H9 (cell line): ENCODE data around the gene EPHB2. TPM values are rescaled to one million over a fixed set of nuclear protein-coding genes. Genes with fewer than 3 reads are reported as not detected.

Experiments
- DNase-seq: peaks from one replicate; pipeline ENCODE4 v3.0.0-alpha.2; 2017
- H2AFZ ChIP-seq: one replicate; pipeline ENCODE4 v1.6.1; 2013; ENCODE audit warnings: mild to moderate bottlenecking, low read length, control low read depth, moderate library complexity
- H2AK5ac ChIP-seq: 2 replicates; pipeline ENCODE4 v1.6.1; 2013; ENCODE audit warnings: low read length, control low read depth, mixed read lengths; ENCODE audit not compliant: insufficient read length
- H2BK120ac ChIP-seq: one replicate; pipeline ENCODE4 v1.6.1; 2013; ENCODE audit warnings: low read depth, mild to moderate bottlenecking, low read length, control low read depth, inconsistent platforms; ENCODE audit not compliant: poor library complexity, severe bottlenecking
- H2BK12ac ChIP-seq: 2 replicates; pipeline ENCODE4 v1.6.1; 2013; ENCODE audit warnings: low read length, control low read depth, mixed read lengths, low read depth; ENCODE audit not compliant: insufficient read length
- H2BK15ac ChIP-seq: 2 replicates; pipeline ENCODE4 v1.6.1; 2013; ENCODE audit warnings: low read depth, low read length, control low read depth
- H2BK20ac ChIP-seq: one replicate; pipeline ENCODE4 v1.6.1; 2013; ENCODE audit warnings: low read depth, mild to moderate bottlenecking, low read length, control low read depth, inconsistent platforms; ENCODE audit not compliant: poor library complexity, severe bottlenecking
- H2BK5ac ChIP-seq: 2 replicates; pipeline ENCODE4 v1.6.1; 2013; ENCODE audit warnings: low read length, control low read depth, mixed read lengths; ENCODE audit not compliant: insufficient read length
- H3K14ac ChIP-seq: 2 replicates; pipeline ENCODE4 v1.6.1; 2013; ENCODE audit warnings: low read length, control low read depth; ENCODE audit not compliant: insufficient read depth
- H3K18ac ChIP-seq: 2 replicates; pipeline ENCODE4 v1.6.1; 2013; ENCODE audit warnings: low read depth, mild to moderate bottlenecking, mixed read lengths, low read length, control low read depth; ENCODE audit not compliant: insufficient read length
- H3K23ac ChIP-seq: 2 replicates; pipeline ENCODE4 v1.6.1; 2013; ENCODE audit warnings: low read length, control low read depth, mixed read lengths, low read depth; ENCODE audit not compliant: insufficient read length
- H3K23me2 ChIP-seq: 2 replicates; pipeline ENCODE4 v1.6.1; 2013; ENCODE audit warnings: low read depth, mild to moderate bottlenecking, mixed read lengths, low read length, control low read depth; ENCODE audit not compliant: insufficient read length, poor library complexity, severe bottlenecking
- H3K27ac ChIP-seq: 2 replicates; pipeline ENCODE4 v1.5.1; 2013; ENCODE audit warnings: low read length, control low read depth, mixed read lengths, low read depth; ENCODE audit not compliant: insufficient read length
- H3K27me3 ChIP-seq: 2 replicates; pipeline ENCODE4 v1.6.1; 2013; ENCODE audit warnings: low read length, control low read depth, inconsistent platforms; ENCODE audit not compliant: insufficient read depth
- H3K4ac ChIP-seq: 2 replicates; pipeline ENCODE4 v1.6.1; 2013; ENCODE audit warnings: low read depth, mild to moderate bottlenecking, control low read depth, inconsistent platforms, low read length, moderate library complexity
- H3K4me1 ChIP-seq: 2 replicates; pipeline ENCODE4 v1.6.1; 2013; ENCODE audit warnings: low read length, control low read depth, inconsistent platforms; ENCODE audit not compliant: insufficient read depth
- H3K4me2 ChIP-seq: 2 replicates; pipeline ENCODE4 v1.6.1; 2013; ENCODE audit warnings: low read length, control low read depth, mixed read lengths; ENCODE audit not compliant: insufficient read length, insufficient read depth
- H3K56ac ChIP-seq: 2 replicates; pipeline ENCODE4 v1.6.1; 2013; ENCODE audit warnings: low read depth, mild to moderate bottlenecking, mixed read lengths, low read length, control low read depth; ENCODE audit not compliant: insufficient read length
- H3K79me1 ChIP-seq: 2 replicates; pipeline ENCODE4 v1.6.1; 2013; ENCODE audit warnings: low read depth, mild to moderate bottlenecking, moderate library complexity, low read length, control low read depth, inconsistent platforms; ENCODE audit not compliant: insufficient read depth, poor library complexity, severe bottlenecking
- H3K79me2 ChIP-seq: 2 replicates; pipeline ENCODE4 v1.6.1; 2013; ENCODE audit warnings: low read length, control low read depth, inconsistent platforms; ENCODE audit not compliant: insufficient read depth
- H3K9ac ChIP-seq: 2 replicates; pipeline ENCODE4 v1.6.1; 2013; ENCODE audit warnings: low read length, control low read depth, mixed read lengths; ENCODE audit not compliant: insufficient read length; ENCODE audit errors: extremely low read depth
- H3K9me3 ChIP-seq: one replicate; pipeline ENCODE4 v1.6.1; 2013; ENCODE audit warnings: low read depth, low read length, inconsistent platforms; ENCODE audit not compliant: control insufficient read depth
- H3T11ph ChIP-seq: one replicate; pipeline ENCODE4 v1.6.1; 2013; ENCODE audit warnings: mild to moderate bottlenecking, low read length, control low read depth, inconsistent platforms
- H4K20me1 ChIP-seq: one replicate; pipeline ENCODE4 v1.6.1; 2013; ENCODE audit not compliant: control insufficient read depth, insufficient read length, insufficient read depth
- H4K5ac ChIP-seq: 2 replicates; pipeline ENCODE4 v1.6.1; 2013; ENCODE audit warnings: low read depth, mild to moderate bottlenecking, mixed read lengths, low read length, control low read depth; ENCODE audit not compliant: insufficient read length
- H4K8ac ChIP-seq: replicated peaks from 2 replicates; pipeline ENCODE4 v1.6.1; 2013; ENCODE audit warnings: low read length, control low read depth, mixed read lengths, low read depth; ENCODE audit not compliant: insufficient read length
- H4K91ac ChIP-seq: 2 replicates; pipeline ENCODE4 v1.6.1; 2013; ENCODE audit warnings: low read depth, mild to moderate bottlenecking, moderate library complexity, mixed read lengths, low read length, control low read depth; ENCODE audit not compliant: insufficient read length
- H3K27ac Mint-ChIP-seq, 3 experiments: 2 replicates in 2 of 3; 3 replicates in 1 of 3; pipeline ENCODE4 v1.8.0; 2020 to 2021; ENCODE audit warnings: mixed read lengths in 3 of 3, mild to moderate bottlenecking in 1 of 3, moderate library complexity in 1 of 3
- H3K27me3 Mint-ChIP-seq: 2 replicates; pipeline ENCODE4 v1.8.0; 2021; ENCODE audit warnings: low read depth, mild to moderate bottlenecking, moderate library complexity, mixed read lengths
- H3K36me3 Mint-ChIP-seq, 3 experiments: 2 replicates in 2 of 3; 3 replicates in 1 of 3; pipeline ENCODE4 v1.8.0; 2020 to 2021; ENCODE audit warnings: low read depth in 3 of 3, mixed read lengths in 3 of 3; ENCODE audit not compliant: insufficient read depth in 1 of 3
- H3K4me1 Mint-ChIP-seq, 2 experiments: 2 replicates each; pipeline ENCODE4 v1.8.0; 2020; ENCODE audit warnings: mixed read lengths in 2 of 2
- H3K4me3 Mint-ChIP-seq, 2 experiments: 2 replicates in 1 of 2; 3 replicates in 1 of 2; pipeline ENCODE4 v1.8.0; 2020 to 2021; ENCODE audit warnings: mild to moderate bottlenecking in 2 of 2, mixed read lengths in 2 of 2, moderate library complexity in 1 of 2
- H3K9me3 Mint-ChIP-seq, 2 experiments: 2 replicates in 1 of 2; 3 replicates in 1 of 2; pipeline ENCODE4 v1.8.0; 2020; ENCODE audit warnings: mild to moderate bottlenecking in 2 of 2, mixed read lengths in 2 of 2, moderate library complexity in 1 of 2
- WGBS: extraction: QIAGEN DNeasy Blood & Tissue Kit; methylation state at CpG from one replicate; pipeline ENCODE4 v1.1.7; 2013; ENCODE audit warnings: missing lambda C conversion rate, low lambda C conversion rate, mixed read lengths; ENCODE audit not compliant: insufficient read length; ENCODE audit errors: extremely low coverage; 5-methylcytosine and 5-hydroxymethylcytosine counted together
- total RNA-seq: library from RNA; stranded (reverse); gene quantifications from 2 replicates; pipeline ENCODE4 v1.2.1, GENCODE V29; 2021
- TF ChIP-seq, protein P1 (sequence below): fragments of 200-600 bp; sonication (generic); conservative IDR thresholded peaks from 3 replicates; pipeline ENCODE4 v1.8.0; 2021; ENCODE audit warnings: antibody characterized with exemption, mild to moderate bottlenecking

Gene EPHB2
- total RNA-seq, 1 experiment from 2014 or later = 9.5 TPM

DNA sequence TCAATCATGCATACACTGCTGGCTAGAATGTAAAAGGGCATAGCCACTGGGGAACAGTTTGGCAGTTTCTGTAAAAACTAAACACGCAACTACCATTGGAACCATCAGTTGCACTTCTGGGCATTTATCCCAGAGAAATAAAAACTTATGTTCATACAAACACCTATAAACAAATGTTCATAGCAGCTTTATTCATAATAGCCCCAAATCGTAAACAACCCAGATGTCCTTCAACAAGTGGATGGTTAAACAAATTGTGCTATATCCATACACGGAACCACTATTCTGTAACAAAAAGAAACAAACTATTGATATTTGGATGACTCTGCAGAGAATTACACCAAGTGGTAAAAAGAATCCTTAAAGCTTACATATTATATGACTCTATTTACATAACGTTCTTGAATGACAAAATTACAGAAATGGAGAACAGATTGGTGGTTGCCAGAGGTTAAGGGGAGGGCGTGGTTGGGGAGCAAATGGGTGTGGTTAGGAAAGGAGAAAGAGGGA lies 239.2 kb downstream of the EPHB2 start:
- WGBS = no CpG with 5 or more reads among the region's 5 CpGs
- no peaks in the 10 kb centered on the region for H3K4me1 Mint-ChIP-seq
- H4K20me1 ChIP-seq = no peaks in the 10 kb centered on the region

More for the DNA sequence above, 239.2 kb downstream of the EPHB2 start:
- H2BK20ac ChIP-seq = no peak overlapping the region
- H3T11ph ChIP-seq = no peak overlapping the region
- no peak overlapping the region for H3K56ac ChIP-seq
- no peaks in the 10 kb centered on the region; the same call in 1 of the 2 replicates for H3K27me3 ChIP-seq
- H3K27ac ChIP-seq = no peak overlapping the region
- H2AFZ ChIP-seq = no peak overlapping the region
- H3K27me3 Mint-ChIP-seq = peaks cover 12% of the 10 kb centered on the region
- H3K9me3 Mint-ChIP-seq = peaks cover 0 to 3% of the 10 kb centered on the region in 2 experiments; a peak in 2 of 5 replicates
- no peak overlapping the region for H3K27ac Mint-ChIP-seq
- H3K36me3 Mint-ChIP-seq = no peaks in the 10 kb centered on the region
- H3K79me1 ChIP-seq = no peaks in the 10 kb centered on the region
- TF ChIP-seq, protein P1, sequence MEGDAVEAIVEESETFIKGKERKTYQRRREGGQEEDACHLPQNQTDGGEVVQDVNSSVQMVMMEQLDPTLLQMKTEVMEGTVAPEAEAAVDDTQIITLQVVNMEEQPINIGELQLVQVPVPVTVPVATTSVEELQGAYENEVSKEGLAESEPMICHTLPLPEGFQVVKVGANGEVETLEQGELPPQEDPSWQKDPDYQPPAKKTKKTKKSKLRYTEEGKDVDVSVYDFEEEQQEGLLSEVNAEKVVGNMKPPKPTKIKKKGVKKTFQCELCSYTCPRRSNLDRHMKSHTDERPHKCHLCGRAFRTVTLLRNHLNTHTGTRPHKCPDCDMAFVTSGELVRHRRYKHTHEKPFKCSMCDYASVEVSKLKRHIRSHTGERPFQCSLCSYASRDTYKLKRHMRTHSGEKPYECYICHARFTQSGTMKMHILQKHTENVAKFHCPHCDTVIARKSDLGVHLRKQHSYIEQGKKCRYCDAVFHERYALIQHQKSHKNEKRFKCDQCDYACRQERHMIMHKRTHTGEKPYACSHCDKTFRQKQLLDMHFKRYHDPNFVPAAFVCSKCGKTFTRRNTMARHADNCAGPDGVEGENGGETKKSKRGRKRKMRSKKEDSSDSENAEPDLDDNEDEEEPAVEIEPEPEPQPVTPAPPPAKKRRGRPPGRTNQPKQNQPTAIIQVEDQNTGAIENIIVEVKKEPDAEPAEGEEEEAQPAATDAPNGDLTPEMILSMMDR = no peak
- H2AK5ac ChIP-seq = no peak overlapping the region
- no peak overlapping the region for H2BK15ac ChIP-seq
- no peaks in the 10 kb centered on the region for H3K23me2 ChIP-seq
- H3K79me2 ChIP-seq = no peaks in the 10 kb centered on the region
- H4K5ac ChIP-seq = no peak overlapping the region
- no peak overlapping the region for H3K23ac ChIP-seq
- no peak overlapping the region for H3K4me2 ChIP-seq
- H2BK5ac ChIP-seq = no peak overlapping the region
- H2BK120ac ChIP-seq = no peak overlapping the region
- H3K4me3 Mint-ChIP-seq = no peak overlapping the region
- no peak overlapping the region for H2BK12ac ChIP-seq
- H3K4ac ChIP-seq = no peak overlapping the region
- H3K9ac ChIP-seq = no peak overlapping the region
- no peak overlapping the region for H3K18ac ChIP-seq
- H4K8ac ChIP-seq = no peak overlapping the region
- no peaks in the 10 kb centered on the region for H3K9me3 ChIP-seq
- no peak overlapping the region for H3K14ac ChIP-seq
- H4K91ac ChIP-seq = no peak overlapping the region
- no peaks in the 10 kb centered on the region for H3K4me1 ChIP-seq
- DNase-seq = no peak
